GM12874 (cell line): ENCODE measurements around the gene USP21.

Experiments
- CTCF ChIP-seq: IDR thresholded peaks from 2 replicates; pipeline ENCODE4 v1.5.1; 2011; ENCODE audit warnings: low read depth, mild to moderate bottlenecking, control low read depth, low read length, moderate library complexity; ENCODE audit not compliant: insufficient read depth

Gene USP21

GRCh38 chr1:161140755-161141400, 18.4 kb upstream of the USP21 start:
- no peak for TF ChIP-seq CTCF

GRCh38 chr1:161145832-161146231, 13.5 kb upstream of the USP21 start:
- TF ChIP-seq CTCF = no peak

- TF ChIP-seq CTCF = no peak
Observed at GRCh38 chr1:161153176-161153575, 6.1 kb upstream of the USP21 start.

- no peak for TF ChIP-seq CTCF
Observed at GRCh38 chr1:161153682-161154337, 5.5 kb upstream of the USP21 start, which contains the start of gene UFC1. UFC1 (plus strand) TSS chr1:161153978; CDS start chr1:161153998, 20 bp downstream.

- TF ChIP-seq CTCF = no peak
Observed at GRCh38 chr1:161157867-161158266, 1.4 kb upstream of the USP21 start.

- no peak for TF ChIP-seq CTCF
Observed at GRCh38 chr1:161158316-161159010, 837 bp upstream of the USP21 start.

GRCh38 chr1:161159913-161160243, 578 bp downstream of the USP21 start:
- TF ChIP-seq CTCF = no peak
